ENCODE measurements around the gene KRTAP19-5.

DNA sequence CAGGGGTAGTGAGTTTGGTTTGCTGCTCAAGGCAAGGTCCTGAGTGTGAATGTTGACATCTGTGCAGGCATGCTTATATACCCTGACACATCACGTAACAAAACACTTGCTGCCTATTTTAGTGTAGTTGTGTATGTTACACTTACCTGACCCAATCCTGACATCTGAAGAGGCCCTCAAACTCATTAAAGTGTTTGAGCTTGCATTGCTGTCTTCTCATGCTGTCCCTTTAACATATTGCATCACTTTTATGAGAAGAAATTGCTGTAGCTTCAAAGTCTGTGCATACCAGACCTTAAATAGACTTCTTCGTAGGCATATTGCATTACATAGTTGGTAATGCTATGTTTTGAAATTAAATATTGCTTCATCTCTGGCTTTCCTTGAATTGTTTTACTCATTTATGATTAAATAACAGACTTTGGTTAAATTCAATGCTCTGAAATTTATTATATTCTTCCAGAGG lies 9.9 kb downstream of the KRTAP19-5 start, which contains the start of gene KRTAP19-3:
- TF ChIP-seq, protein P1, sequence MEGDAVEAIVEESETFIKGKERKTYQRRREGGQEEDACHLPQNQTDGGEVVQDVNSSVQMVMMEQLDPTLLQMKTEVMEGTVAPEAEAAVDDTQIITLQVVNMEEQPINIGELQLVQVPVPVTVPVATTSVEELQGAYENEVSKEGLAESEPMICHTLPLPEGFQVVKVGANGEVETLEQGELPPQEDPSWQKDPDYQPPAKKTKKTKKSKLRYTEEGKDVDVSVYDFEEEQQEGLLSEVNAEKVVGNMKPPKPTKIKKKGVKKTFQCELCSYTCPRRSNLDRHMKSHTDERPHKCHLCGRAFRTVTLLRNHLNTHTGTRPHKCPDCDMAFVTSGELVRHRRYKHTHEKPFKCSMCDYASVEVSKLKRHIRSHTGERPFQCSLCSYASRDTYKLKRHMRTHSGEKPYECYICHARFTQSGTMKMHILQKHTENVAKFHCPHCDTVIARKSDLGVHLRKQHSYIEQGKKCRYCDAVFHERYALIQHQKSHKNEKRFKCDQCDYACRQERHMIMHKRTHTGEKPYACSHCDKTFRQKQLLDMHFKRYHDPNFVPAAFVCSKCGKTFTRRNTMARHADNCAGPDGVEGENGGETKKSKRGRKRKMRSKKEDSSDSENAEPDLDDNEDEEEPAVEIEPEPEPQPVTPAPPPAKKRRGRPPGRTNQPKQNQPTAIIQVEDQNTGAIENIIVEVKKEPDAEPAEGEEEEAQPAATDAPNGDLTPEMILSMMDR (IDR thresholded peaks at IDR 0.05) = no peak
- TF ChIP-seq POLR2AphosphoS5 (IDR thresholded peaks at IDR 0.05) = no peak
- no peak for TF ChIP-seq POLR2A (IDR thresholded peaks at IDR 0.05; ENCODE audit: low read depth)
